Upper lobe of left lung (tissue), 4 donors: ENCODE measurements around the gene OR6B1.

Experiments used
- EP300 ChIP-seq, 4 donors: sonication (generic); formaldehyde crosslinking; IDR thresholded peaks; one replicate each; pipeline ENCODE4 v1.5.1; 2017; ENCODE audit warnings: antibody characterized with exemption in 4 of 4, control low read depth in 2 of 4
- POLR2A ChIP-seq, 4 donors: fragments of 450-650 bp; IDR thresholded peaks; one replicate each; pipeline ENCODE4 v1.5.1; 2016 to 2017; ENCODE audit warnings: antibody characterized with exemption in 4 of 4, mild to moderate bottlenecking in 2 of 4
- POLR2AphosphoS5 ChIP-seq, 2 donors: sonication (generic); formaldehyde crosslinking; IDR thresholded peaks; one replicate each; pipeline ENCODE4 v1.5.1; 2017; ENCODE audit warnings: antibody characterized with exemption in 2 of 2
- TF ChIP-seq, protein P1 (sequence below), 6 experiments: fragments of 450-650 bp in 4 of 6; fragments of 200-600 bp in 2 of 6; sonication (generic) in 2 of 6; IDR thresholded peaks; one replicate each; pipeline ENCODE4 v1.5.1; 2016 to 2019; ENCODE audit warnings: antibody characterized with exemption in 6 of 6

DNA sequence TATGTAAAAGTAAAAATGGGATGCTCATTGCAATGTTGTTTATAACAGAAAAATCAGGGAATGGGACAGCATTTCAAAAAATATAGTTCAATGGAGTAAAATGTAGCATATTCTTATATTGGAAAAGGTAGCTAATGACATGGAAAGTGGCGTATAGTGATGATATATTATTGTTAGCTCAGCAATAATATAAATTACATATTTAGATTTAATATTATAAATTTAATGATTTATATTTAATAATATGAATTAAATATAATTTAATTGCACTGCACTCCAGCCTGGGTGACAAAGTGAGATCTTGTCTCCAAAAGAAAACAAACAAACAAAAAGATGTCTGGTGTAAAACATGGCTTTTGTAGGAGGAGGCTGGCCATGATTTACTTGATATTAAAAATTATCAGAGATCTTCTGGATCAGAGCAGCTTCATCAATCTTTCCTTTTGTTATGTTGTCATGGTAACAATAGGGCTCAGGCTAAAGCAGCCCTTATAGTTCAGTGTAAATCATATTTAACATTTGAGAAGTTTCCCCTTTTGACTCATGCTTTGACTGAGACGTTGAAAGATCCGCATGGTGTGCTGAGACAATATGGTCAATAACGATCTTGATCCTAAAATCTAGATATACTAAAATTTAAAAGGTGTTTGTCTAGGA, 23.2 kb downstream of the OR6B1 start:
- TF ChIP-seq, protein P1, sequence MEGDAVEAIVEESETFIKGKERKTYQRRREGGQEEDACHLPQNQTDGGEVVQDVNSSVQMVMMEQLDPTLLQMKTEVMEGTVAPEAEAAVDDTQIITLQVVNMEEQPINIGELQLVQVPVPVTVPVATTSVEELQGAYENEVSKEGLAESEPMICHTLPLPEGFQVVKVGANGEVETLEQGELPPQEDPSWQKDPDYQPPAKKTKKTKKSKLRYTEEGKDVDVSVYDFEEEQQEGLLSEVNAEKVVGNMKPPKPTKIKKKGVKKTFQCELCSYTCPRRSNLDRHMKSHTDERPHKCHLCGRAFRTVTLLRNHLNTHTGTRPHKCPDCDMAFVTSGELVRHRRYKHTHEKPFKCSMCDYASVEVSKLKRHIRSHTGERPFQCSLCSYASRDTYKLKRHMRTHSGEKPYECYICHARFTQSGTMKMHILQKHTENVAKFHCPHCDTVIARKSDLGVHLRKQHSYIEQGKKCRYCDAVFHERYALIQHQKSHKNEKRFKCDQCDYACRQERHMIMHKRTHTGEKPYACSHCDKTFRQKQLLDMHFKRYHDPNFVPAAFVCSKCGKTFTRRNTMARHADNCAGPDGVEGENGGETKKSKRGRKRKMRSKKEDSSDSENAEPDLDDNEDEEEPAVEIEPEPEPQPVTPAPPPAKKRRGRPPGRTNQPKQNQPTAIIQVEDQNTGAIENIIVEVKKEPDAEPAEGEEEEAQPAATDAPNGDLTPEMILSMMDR (IDR thresholded peaks at IDR 0.05): no peak
- TF ChIP-seq POLR2AphosphoS5 (IDR thresholded peaks at IDR 0.05): no peak
- no peak for TF ChIP-seq POLR2A (IDR thresholded peaks at IDR 0.05)
- TF ChIP-seq EP300 (IDR thresholded peaks at IDR 0.05): no peak
